HepG2 (cell line): ENCODE data around the gene CCDC57. TPM values are rescaled to one million over a fixed set of nuclear protein-coding genes. Genes with fewer than 3 reads are reported as not detected.
"Not testable (repeated sequence)": the region's sequence is repeated elsewhere in the genome, so short reads cannot be mapped to it uniquely, and the experiment has no call there.

ENCODE experiments used
- ATAC-seq: fragments of 200-7000 bp; cut with Tn5 transposase; 3 replicates; pipeline ENCODE4 v1.9.1; 2020; ENCODE audit warnings: mild to moderate bottlenecking, moderate library complexity
- BruUV-seq: library from RNA; stranded (reverse); fragments of 400-500 nt; replicated peaks from 2 replicates; lab custom pipeline; 2021; lab: Mats Ljungman, UMichigan
- CTCF ChIA-PET: fragments of 300-600 bp; formaldehyde crosslinking; extraction: SDS; loops from one replicate; lab custom pipeline; 2021; ENCODE audit warnings: low total read pairs, inconsistent platforms, low intra/inter-chr PET ratio; lab: Yijun Ruan, JAX
- POLR2A ChIA-PET: fragments of 350-600 bp; sonication (Branson Sonifier 250); formaldehyde crosslinking; loops from one replicate; lab custom pipeline; 2020; ENCODE audit warnings: antibody characterized with exemption, inconsistent platforms; lab: Yijun Ruan, JAX
- DNase-seq: peaks from one replicate; pipeline ENCODE4 v3.0.0-alpha.2; 2015; ENCODE audit warnings: low spot score
- FAIRE-seq: peaks from 3 replicates; lab custom pipeline; 2011; peaks lifted over from hg19 to GRCh38; lab: Jason Lieb, UNC
- H2AFZ ChIP-seq: one replicate; pipeline ENCODE4 v1.6.1; 2011; ENCODE audit warnings: low read length, inconsistent platforms
- H3K27ac ChIP-seq: fragments of 300-600 bp; 3 replicates; pipeline ENCODE4 v1.8.0; 2011; ENCODE audit warnings: mixed run types, mild to moderate bottlenecking, mixed read lengths, low read length, inconsistent platforms; ENCODE audit not compliant: insufficient read depth; ENCODE audit errors: extremely low read length
- H3K27me3 ChIP-seq, 2 experiments: fragments of 200-600 bp in 1 of 2; 2 replicates in 1 of 2; 3 replicates in 1 of 2; pipeline versions ENCODE4 v1.6.0 to v1.8.0; 2011; ENCODE audit warnings: low read length in 2 of 2, mild to moderate bottlenecking in 2 of 2, moderate library complexity in 2 of 2, inconsistent platforms in 1 of 2; ENCODE audit not compliant: insufficient read depth in 2 of 2, control insufficient read depth in 1 of 2
- H3K36me3 ChIP-seq, 2 experiments: fragments of 200-600 bp in 1 of 2; replicated peaks in 1 of 2; 2 replicates in 1 of 2; 3 replicates in 1 of 2; pipeline versions ENCODE4 v1.5.1 to v1.8.0; 2011; ENCODE audit warnings: low read length in 2 of 2, inconsistent platforms in 1 of 2; ENCODE audit not compliant: insufficient read depth in 2 of 2, control insufficient read depth in 1 of 2
- H3K4me1 ChIP-seq: 2 replicates; pipeline ENCODE4 v1.5.1; 2012; ENCODE audit warnings: low read length, inconsistent platforms; ENCODE audit not compliant: insufficient read depth
- H3K4me2 ChIP-seq: 2 replicates; pipeline ENCODE4 v1.6.0; 2011; ENCODE audit warnings: low read depth, low read length, inconsistent platforms
- H3K4me3 ChIP-seq, 3 experiments: fragments of 200-600 bp in 1 of 3; sonication (generic), shearing (Covaris generic) in 1 of 3; replicated peaks in 1 of 3; 2 replicates each; pipeline ENCODE4 v1.5.1; 2011 to 2016; ENCODE audit warnings: low read length in 3 of 3, inconsistent platforms in 2 of 3, low read depth in 2 of 3, mild to moderate bottlenecking in 2 of 3, control low read depth in 1 of 3, mixed read lengths in 1 of 3; ENCODE audit not compliant: insufficient read depth in 1 of 3
- H3K79me2 ChIP-seq: one replicate; pipeline ENCODE4 v1.6.1; 2011; ENCODE audit warnings: low read length, inconsistent platforms; ENCODE audit not compliant: insufficient read depth
- H3K9ac ChIP-seq: 2 replicates; pipeline ENCODE4 v1.6.0; 2011; ENCODE audit warnings: mild to moderate bottlenecking, low read depth, low read length, inconsistent platforms; ENCODE audit not compliant: insufficient read depth
- H3K9me3 ChIP-seq: 2 replicates; pipeline ENCODE4 v1.5.1; 2012; ENCODE audit warnings: mild to moderate bottlenecking, low read length
- H4K20me1 ChIP-seq: 2 replicates; pipeline ENCODE4 v1.6.0; 2011; ENCODE audit warnings: inconsistent platforms, mild to moderate bottlenecking, low read length, moderate library complexity; ENCODE audit not compliant: insufficient read depth
- AKAP8 ChIP-seq: sonication (generic); formaldehyde crosslinking; IDR thresholded peaks from 2 replicates; pipeline ENCODE4 v1.5.1; 2020; ENCODE audit warnings: mild to moderate bottlenecking, missing genetic modification reagents
- ARNT ChIP-seq: fragments of 450-650 bp; IDR thresholded peaks from 2 replicates; pipeline ENCODE4 v1.6.1; 2017
- CREB1 ChIP-seq, 2 experiments: fragments of 450-650 bp in 1 of 2; IDR thresholded peaks; 2 replicates each; pipeline ENCODE4 v1.6.1; 2016 to 2017; ENCODE audit warnings: control low read depth in 1 of 2, mild to moderate bottlenecking in 1 of 2, missing compliant biosample characterization in 1 of 2, missing genetic modification characterization in 1 of 2
- FOXA1 ChIP-seq, 2 experiments: fragments of 450-650 bp in 1 of 2; sonication (generic) in 1 of 2; formaldehyde crosslinking in 1 of 2; IDR thresholded peaks; 2 replicates each; pipeline versions ENCODE4 v1.4.0 to v1.6.1; 2016 to 2020; ENCODE audit warnings: missing genetic modification reagents in 1 of 2
- HOXA9 ChIP-seq: sonication (generic); formaldehyde crosslinking; IDR thresholded peaks from 2 replicates; pipeline ENCODE4 v1.8.1; 2022; ENCODE audit warnings: missing genetic modification reagents, mild to moderate bottlenecking, moderate library complexity, borderline replicate concordance
- IKZF1 ChIP-seq: fragments of 450-650 bp; IDR thresholded peaks from 2 replicates; pipeline ENCODE4 v1.7.1; 2016
- POLR2AphosphoS2 ChIP-seq: IDR thresholded peaks from 2 replicates; pipeline ENCODE4 v1.6.1; 2011; ENCODE audit warnings: low read depth, low read length, improper control_type of control experiment
- POLR2G ChIP-seq: fragments of 200-400 bp; formaldehyde crosslinking; IDR thresholded peaks from 2 replicates; pipeline ENCODE4 v1.6.1; 2018; ENCODE audit warnings: mild to moderate bottlenecking, low read depth, low read length, moderate library complexity
- SSRP1 ChIP-seq: IDR thresholded peaks from 2 replicates; pipeline ENCODE4 v1.6.1; 2016; ENCODE audit warnings: control low read depth
- WGBS: methylation state at CpG from one replicate; pipeline ENCODE4 v1.1.6; 2017; ENCODE audit warnings: low lambda C conversion rate; 5-methylcytosine and 5-hydroxymethylcytosine counted together
- in situ Hi-C: cut with HindIII; loops from 2 replicates; pipeline ENCODE4 v1.10.0; 2017; ENCODE audit warnings: low pct_unique_long_range_greater_than_20kb; ENCODE audit not compliant: extremely low pct_ligation_motif_present
- intact Hi-C: fragments of 100-400 bp; cut with micrococcal nuclease; formaldehyde crosslinking; loops from one replicate; pipeline ENCODE4 v1.10.0; 2022; ENCODE audit not compliant: unreplicated experiment
- polyA plus RNA-seq, 8 experiments: library from polyadenylated mRNA; depleted of rRNA in 3 of 8; stranded (reverse) in 7 of 8; unstranded in 1 of 8; fragments of >200 nt; fragmentation: Illumina TruSeq in 4 of 8; extraction: Trizol in 4 of 8; gene quantifications; 2 replicates each; pipeline versions ENCODE4 v1.2.1 to v1.2.3, GENCODE V29; 2011 to 2016; ENCODE audit warnings: low read depth in 4 of 8, missing spikeins in 1 of 8, mixed read lengths in 1 of 8; ENCODE audit not compliant: insufficient read depth in 1 of 8
- total RNA-seq, 5 experiments: library from RNA; depleted of rRNA; stranded (reverse); fragments of >200 nt; fragmentation: Illumina TruSeq; extraction: Trizol; gene quantifications; 2 replicates each; pipeline ENCODE4 v1.2.3, GENCODE V29; 2016; ENCODE audit warnings: low read depth in 1 of 5
- TF ChIP-seq, protein P1 (sequence below): fragments of 450-650 bp; IDR thresholded peaks from 2 replicates; pipeline ENCODE4 v1.6.1; 2016
- TF ChIP-seq, protein P2 (sequence below): sonication (generic); formaldehyde crosslinking; IDR thresholded peaks from one replicate; pipeline ENCODE4 v1.5.1; 2020; ENCODE audit warnings: mild to moderate bottlenecking, missing genetic modification reagents; ENCODE audit errors: not compliant biosample characterization

Gene CCDC57
- total and polyA plus RNA-seq, 2 of the 13 experiments (the other 11 are each of a cell fraction or from before 2014, with no cell fraction given), result 59.3 to 59.9 TPM

DNA sequence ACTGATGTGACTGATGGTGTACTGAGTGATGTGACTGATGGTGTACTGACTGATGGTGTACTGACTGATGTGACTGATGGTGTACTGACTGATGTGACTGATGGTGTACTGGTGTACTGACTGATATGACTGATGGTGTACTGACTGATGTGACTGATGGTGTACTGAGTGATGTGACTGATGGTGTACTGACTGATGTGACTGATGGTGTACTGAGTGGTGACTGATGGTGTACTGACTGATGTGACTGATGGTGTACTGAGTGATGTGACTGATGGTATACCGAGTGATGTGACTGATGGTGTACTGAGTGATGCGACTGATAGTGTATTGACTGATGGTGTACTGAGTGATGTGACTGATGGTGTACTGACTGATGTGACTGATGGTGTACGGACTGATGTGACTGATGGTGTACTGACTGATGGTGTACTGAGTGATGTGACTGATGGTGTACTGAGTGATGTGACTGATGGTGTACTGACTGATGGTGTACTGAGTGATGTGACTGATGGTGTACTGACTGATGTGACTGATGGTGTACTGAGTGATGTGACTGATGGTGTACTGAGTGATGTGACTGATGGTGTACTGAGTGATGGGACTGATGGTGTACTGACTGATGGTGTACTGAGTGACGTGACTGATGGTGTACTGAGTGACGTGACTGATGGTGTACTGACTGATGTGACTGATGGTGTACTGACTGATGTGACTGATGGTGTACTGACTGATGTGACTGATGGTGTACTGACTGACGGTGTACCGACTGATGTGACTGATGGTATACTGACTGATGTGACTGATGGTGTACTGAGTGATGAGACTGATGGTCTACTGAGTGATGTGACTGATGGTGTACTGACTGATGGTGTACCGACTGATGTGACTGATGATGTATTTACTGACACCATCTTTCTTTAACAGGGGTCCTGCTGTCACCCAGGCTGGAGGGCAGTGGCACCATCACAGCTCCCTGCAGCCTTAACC, 47.6 kb upstream of the CCDC57 start (continued):
- TF ChIP-seq FOXA1 (IDR thresholded peaks at IDR 0.05) (0 out of 2 replicates have a peak, but pooled peaks have one; percentile 3), POLR2AphosphoS2 (0 out of 2 replicates have a peak, but pooled peaks have one; percentile 50), ARNT (0 out of 2 replicates have a peak, but pooled peaks have one; percentile 59), AKAP8 (0 out of 2 replicates have a peak, but pooled peaks have one; percentile 25), SSRP1 (CRISPR knock-in tag) (0 out of 2 replicates have a peak, but pooled peaks have one; percentile 28), CREB1 (IDR thresholded peaks at IDR 0.05) (peak; percentile 37; the same call in 1 of the 2 replicates), IKZF1 (0 out of 2 replicates have a peak, but pooled peaks have one; percentile 51), HOXA9 (CRISPR knock-in tag) (peak; percentile 48; the same call in 1 of the 2 replicates)
- not testable (repeated sequence) for TF ChIP-seq FOXA1, CREB1 (CRISPR knock-in tag; IDR thresholded peaks at IDR 0.05)
- TF ChIP-seq, protein P1, sequence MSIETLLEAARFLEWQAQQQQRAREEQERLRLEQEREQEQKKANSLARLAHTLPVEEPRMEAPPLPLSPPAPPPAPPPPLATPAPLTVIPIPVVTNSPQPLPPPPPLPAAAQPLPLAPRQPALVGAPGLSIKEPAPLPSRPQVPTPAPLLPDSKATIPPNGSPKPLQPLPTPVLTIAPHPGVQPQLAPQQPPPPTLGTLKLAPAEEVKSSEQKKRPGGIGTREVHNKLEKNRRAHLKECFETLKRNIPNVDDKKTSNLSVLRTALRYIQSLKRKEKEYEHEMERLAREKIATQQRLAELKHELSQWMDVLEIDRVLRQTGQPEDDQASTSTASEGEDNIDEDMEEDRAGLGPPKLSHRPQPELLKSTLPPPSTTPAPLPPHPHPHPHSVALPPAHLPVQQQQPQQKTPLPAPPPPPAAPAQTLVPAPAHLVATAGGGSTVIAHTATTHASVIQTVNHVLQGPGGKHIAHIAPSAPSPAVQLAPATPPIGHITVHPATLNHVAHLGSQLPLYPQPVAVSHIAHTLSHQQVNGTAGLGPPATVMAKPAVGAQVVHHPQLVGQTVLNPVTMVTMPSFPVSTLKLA, result 0 out of 2 replicates have a peak, but pooled peaks have one; percentile 2
- TF ChIP-seq, all 625 proteins: peak for 13; not testable (repeated sequence) for 612

- Histone ChIP-seq H3K36me3 (peaks cover 43 to 82% of the 10 kb centered on the region in 2 experiments), H3K79me2 (peaks cover 44% of the 10 kb centered on the region), H3K27ac (no peak overlapping the region), H3K9ac (no peak overlapping the region), H3K4me2 (no peak overlapping the region), H4K20me1 (peaks cover 28% of the 10 kb centered on the region), H3K9me3 (no peaks in the 10 kb centered on the region), H3K4me3 (no peak overlapping the region), H2AFZ (no peak overlapping the region), H3K27me3 (no peaks in the 10 kb centered on the region), H3K4me1 (no peaks in the 10 kb centered on the region)
- CTCF ChIA-PET, result no interaction called here
- in situ Hi-C loops, result no loop called here
- no peak for DNase-seq
- BruUV-seq, result no TSS peak
- POLR2A ChIA-PET, result interaction anchor here (2.3 kb wide), 1 partner anchor 17 kb away, joined by 7 read pairs; no protein-coding TSS in a partner anchor
- intact Hi-C loops, result loop anchor here (5.0 kb wide), 1 partner anchor 39 kb away; no protein-coding TSS in a partner anchor
- FAIRE-seq, result no peak
- WGBS, result 98% methylated on average over 5 of the region's 5 CpGs
- no peak for ATAC-seq
- TF ChIP-seq, protein P2, sequence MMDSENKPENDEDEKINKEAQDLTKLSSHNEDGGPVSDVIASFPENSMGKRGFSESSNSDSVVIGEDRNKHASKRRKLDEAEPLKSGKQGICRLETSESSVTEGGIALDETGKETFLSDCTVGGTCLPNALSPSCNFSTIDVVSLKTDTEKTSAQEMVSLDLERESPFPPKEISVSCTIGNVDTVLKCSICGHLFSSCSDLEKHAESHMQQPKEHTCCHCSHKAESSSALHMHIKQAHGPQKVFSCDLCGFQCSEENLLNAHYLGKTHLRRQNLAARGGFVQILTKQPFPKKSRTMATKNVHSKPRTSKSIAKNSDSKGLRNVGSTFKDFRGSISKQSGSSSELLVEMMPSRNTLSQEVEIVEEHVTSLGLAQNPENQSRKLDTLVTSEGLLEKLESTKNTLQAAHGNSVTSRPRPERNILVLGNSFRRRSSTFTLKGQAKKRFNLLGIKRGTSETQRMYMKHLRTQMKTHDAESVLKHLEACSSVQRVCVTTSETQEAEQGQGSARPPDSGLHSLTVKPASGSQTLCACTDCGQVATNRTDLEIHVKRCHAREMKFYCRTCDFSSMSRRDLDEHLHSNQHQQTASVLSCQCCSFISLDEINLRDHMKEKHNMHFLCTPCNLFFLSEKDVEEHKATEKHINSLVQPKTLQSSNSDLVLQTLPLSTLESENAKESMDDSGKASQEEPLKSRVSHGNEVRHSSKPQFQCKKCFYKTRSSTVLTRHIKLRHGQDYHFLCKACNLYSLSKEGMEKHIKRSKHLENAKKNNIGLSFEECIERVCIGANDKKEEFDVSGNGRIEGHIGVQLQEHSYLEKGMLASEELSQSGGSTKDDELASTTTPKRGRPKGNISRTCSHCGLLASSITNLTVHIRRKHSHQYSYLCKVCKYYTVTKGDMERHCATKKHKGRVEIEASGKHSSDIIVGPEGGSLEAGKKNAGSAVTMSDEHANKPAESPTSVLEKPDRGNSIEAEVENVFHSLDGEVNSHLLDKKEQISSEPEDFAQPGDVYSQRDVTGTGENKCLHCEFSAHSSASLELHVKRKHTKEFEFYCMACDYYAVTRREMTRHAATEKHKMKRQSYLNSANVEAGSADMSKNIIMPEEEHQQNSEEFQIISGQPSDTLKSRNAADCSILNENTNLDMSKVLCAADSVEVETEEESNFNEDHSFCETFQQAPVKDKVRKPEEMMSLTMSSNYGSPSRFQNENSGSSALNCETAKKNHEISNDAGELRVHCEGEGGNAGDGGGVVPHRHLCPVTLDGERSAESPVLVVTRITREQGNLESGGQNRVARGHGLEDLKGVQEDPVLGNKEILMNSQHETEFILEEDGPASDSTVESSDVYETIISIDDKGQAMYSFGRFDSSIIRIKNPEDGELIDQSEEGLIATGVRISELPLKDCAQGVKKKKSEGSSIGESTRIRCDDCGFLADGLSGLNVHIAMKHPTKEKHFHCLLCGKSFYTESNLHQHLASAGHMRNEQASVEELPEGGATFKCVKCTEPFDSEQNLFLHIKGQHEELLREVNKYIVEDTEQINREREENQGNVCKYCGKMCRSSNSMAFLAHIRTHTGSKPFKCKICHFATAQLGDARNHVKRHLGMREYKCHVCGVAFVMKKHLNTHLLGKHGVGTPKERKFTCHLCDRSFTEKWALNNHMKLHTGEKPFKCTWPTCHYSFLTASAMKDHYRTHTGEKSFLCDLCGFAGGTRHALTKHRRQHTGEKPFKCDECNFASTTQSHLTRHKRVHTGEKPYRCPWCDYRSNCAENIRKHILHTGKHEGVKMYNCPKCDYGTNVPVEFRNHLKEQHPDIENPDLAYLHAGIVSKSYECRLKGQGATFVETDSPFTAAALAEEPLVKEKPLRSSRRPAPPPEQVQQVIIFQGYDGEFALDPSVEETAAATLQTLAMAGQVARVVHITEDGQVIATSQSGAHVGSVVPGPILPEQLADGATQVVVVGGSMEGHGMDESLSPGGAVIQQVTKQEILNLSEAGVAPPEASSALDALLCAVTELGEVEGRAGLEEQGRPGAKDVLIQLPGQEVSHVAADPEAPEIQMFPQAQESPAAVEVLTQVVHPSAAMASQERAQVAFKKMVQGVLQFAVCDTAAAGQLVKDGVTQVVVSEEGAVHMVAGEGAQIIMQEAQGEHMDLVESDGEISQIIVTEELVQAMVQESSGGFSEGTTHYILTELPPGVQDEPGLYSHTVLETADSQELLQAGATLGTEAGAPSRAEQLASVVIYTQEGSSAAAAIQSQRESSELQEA (CRISPR knock-in tag), result no peak
- TF ChIP-seq POLR2G, result 0 out of 2 replicates have a peak, but pooled peaks have one; percentile 23
These were observed 45.9 kb upstream of the CCDC57 start for GRCh38 chr17:82258555-82258954.
